Measurements from ENCODE around the gene FAM83E.
"Not testable (repeated sequence)": the region's sequence is repeated elsewhere in the genome, so short reads cannot be mapped to it uniquely, and the experiment has no call there.

Gene FAM83E

DNA sequence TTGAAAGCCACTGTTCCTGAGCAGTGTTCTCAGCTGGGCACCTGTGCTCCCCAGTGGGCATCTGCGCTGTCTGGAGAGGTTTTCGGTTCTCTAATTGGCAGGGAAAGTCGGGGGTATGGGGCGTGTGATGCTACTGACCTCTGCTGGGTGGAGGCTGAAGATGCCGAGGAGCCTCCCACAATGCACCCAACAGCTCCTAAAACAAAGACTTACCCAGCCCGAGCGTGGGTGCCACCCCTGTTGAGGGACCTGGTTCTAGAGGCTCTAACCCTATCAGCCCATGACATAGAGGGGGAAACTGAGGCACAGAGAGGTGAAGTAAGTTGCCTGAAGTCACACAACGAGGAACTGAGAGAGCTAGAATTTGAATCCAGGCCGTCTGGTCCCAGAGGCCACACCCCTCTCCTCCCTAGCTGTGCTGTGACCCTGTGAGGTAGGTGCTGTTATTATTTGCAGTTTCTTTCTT lies 6.0 kb downstream of the FAM83E start:
- peak; percentile 42 to 53 for DNase-seq

DNA sequence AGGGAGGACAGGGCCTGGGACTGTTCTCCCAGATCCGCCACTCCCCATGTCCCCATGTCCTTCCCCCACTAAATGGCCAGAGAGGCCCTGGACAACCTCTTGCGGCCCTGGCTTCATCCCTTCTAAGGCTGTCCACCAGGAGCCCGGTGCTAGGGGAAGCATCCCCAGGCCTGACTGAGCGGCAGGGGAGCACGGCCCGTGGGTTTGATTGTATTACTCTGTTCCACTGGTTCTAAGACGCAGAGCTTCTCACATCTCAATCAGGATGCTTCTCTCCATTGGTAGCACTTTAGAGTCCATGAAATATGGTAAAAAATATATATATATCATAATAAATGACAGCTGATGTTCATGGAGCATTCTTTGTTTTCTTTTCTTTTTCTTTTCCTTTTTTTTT lies 7.5 kb downstream of the FAM83E start:
- DNase-seq: no peak

GRCh38 chr19:48606463-48607358 lies 8.2 kb downstream of the FAM83E start, which contains the start of gene SPACA4:
SPACA4 (plus strand) TSS chr19:48606742; CDS start chr19:48606979, 237 bp downstream.
- DNase-seq: no peak

- DNase-seq: no peak
Measured at GRCh38 chr19:48603850-48604249, 11.0 kb downstream of the FAM83E start.

DNA sequence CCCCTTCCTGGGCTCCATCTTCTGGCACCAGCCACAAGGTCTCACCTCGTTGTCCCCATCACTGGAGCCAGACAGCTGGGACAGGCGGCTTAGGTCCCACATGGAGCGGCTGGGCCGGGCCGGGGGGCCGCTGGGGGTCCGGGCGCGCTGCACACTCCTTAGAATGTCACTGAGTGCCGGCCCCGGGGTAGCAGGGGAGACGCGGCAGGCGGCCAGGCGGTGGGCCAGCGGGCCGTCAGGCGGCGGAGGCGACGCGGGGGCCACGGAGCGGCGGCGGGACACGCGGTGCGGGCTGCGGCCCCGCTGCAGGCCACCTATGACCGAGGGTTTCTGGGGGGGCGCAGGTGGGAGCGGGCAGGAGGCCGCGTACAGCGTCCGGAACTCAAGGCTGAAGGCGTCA lies 11.4 kb downstream of the FAM83E start:
- no peak for DNase-seq

DNA sequence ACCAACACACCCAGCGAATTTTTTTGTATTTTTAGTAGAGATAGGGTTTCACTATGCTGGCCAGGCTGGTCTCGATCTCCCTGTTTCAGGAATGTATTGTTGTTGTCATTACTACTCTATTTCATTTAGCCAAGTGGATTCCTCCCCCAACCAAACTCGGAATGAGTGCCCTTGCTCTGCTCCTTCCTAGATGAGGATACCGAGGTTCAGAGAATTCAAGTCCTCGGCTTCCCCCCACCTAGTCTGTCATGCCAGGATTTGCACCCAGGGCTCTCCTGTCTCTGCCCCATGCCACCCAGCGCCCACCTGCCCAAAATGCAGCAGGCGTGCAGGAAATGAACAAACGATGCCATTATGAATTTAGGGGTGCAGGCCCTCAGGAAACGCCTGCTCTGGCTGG lies 11.9 kb downstream of the FAM83E start:
- DNase-seq: no peak

DNA sequence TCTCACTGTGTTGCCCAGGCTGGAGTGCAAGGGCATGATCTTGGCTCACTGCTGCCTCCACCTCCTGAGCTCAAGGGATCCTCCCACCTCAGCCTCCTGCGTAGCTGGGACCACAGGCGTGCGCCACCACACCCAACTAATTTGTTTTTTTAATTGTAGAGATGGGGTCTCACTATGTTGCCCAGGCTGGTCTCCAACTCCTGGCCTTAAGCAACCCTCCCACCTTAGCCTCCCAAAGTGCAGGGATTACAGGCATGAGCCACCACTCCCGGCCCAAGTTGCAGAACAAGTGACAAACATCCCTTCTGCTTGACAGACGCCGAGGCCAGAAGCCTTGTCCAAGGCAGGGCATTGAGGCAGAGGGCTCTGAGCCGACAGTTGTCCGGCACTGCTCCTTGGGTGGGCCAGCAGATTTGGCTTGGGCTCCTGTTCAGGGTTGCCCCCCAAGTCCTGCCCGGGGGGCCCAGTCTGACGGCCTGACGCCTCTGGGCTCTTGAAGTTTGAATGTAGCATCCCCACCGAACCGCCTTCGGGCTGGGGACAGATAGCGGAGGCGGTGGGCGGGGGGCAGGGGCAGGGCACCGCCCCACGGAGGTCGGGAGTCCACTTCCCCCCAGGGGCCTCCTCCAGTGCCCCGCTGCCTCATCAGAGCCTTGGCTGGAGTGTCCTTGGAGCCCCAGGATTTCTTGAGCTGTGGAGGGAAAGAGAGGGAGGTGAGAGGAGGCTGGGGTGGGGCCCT lies 14.0 kb downstream of the FAM83E start:
- DNase-seq: no peak

DNA sequence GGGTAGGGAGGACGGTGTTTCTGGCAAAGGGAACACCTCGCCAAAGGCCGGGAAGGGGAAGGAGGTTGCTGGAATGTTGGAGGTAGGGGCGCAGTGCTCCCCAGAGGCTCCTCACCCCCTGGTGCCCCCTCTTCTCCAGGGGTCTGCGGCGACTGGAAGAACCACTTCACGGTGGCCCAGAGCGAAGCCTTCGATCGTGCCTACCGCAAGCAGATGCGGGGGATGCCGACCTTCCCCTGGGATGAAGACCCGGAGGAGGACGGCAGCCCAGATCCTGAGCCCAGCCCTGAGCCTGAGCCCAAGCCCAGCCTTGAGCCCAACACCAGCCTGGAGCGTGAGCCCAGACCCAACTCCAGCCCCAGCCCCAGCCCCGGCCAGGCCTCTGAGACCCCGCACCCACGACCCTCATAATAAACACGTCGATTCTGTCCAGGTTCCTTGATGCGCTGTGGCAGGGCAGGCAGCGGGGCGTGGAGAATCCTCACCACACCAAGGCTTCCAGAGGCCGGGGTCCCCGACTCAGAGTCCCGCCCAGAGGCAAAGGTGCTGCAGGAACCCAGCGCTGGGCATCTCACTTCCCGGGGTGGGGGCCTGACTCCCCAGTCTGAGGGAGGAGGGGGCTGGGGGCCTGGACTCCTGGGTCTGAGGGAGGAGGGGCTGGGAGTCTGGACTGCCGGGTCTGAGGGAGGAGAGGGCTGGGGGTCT lies 15.7 kb downstream of the FAM83E start:
- no peak for DNase-seq

DNA sequence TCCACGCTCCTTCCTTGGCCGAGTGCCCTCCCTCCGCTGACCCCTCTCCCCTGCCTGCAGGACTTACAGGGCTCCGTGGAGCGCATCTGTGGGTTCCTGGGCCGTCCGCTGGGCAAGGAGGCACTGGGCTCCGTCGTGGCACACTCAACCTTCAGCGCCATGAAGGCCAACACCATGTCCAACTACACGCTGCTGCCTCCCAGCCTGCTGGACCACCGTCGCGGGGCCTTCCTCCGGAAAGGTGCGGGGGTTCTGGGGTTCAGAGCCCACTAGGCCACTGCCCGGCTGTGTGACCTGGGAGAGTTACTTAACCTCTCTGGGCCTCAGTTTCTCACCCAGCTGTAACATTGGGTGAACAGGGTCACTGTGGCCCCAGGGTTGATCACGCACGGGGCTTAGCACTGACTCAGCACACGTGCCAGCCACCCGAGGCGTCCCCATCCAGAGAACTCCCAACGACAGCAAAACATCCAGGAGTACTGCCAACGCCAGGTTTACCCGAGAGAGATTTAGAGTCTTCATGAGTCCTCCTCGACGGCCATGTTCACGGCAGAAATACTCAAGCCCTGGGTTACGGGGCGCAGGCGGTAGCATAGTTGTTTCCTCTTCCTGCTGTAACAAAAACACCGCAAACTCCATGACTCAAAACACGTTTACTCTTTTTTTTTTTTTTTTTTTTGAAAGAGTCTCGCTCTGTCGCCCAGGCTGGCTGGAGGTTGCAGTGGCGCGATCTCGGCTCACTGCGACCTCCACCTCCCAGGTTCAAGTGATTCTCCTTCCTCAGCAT lies 18.0 kb downstream of the FAM83E start:
- DNase-seq: no peak

DNA sequence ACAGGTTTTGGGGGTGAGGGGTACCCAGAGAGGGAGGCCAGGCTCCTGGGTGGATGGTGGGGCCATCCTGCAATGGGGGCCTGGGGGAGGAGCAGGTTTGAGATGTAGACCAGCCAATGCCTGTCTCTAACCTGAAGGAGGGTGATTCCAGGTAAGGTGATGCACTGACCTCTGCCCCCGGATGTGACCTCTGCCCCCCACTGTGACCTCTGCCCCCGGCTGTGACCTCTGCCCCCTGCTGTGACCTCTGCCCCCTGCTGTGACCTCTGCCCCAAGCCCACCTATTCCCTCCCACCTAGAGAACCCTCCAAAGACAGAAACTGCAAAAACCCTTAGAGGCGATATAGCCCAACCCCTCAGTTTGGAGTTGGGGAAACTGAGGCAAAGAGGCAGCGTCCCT lies 18.6 kb downstream of the FAM83E start:
- no peak for DNase-seq

GRCh38 chr19:48595833-48596232 lies 19.0 kb downstream of the FAM83E start:
- DNase-seq: no peak

DNA sequence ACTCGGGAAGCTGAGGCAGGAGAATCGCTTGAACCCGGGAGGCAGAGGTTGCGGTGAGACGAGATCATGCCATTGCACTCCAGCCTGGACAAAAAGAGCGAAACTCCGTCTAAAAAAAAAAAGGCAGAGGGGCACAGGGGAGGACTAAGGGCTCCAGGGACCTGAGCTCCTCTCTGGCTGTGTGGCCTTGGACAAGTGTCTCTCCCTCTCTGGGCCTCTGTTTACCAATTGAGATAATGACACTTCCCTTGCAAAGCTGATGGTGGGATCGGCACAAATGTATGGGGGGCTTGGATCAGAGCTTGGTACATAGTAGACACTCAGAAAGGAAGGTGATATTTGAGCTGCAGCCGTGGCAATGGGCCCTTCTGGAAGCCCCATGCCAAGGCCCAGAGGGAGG lies 19.7 kb downstream of the FAM83E start:
- DNase-seq: no peak

DNA sequence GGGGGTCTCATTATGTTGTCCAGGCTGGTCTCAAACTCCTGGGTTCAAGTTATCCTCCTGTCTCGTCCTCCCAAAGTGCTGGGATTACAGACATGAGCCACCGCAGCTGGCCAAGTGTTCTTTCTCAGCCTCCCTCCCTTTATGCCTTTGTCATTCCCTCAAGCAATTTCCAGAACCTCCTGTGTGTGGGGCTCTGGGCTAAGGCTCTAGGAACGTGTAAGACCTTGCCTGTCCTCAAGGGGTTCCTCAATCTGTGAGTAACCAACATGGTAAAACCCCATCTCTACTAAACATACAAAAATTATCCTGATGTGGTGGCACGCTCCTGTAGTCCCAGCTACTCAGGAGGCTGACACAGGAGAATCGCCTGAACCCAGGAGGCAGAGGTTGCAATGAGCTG lies 23.9 kb downstream of the FAM83E start:
- DNase-seq: no peak

DNA sequence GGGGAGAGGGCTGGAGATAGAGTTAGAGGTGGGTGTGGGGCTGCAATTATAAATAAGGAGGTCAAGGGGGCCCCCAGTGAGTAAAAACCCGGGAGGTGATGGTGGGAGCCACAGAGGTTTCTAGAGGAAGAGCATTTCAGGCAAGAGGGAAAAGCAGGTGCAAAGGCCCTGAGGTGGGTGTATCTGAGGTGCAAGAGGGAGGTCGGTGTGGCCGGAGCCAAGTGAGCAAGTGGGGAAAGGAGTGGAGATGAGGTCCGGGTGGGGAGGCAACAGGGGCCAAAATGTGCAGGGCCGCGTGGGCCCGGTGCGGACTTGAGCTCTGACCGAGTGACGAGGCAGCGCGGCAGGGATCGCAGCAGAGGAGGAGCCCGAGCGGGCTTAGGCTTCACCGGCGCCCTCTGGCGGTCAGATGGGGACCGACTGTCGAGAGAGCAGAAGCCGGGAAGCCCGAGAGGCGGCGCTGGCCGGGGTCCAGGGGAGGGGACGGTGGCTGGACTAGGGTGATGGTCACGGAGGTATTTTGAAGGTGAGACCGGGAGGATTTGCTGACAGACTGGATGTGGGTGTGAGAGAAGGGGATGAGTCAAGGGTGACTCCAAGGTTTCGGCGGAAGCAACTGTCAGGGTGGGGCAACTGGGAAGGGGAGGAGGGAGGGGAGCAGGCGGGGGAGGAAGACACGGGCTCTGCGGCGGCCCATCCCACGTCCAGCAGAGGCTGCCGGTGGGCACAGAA lies 26.0 kb downstream of the FAM83E start:
- DNase-seq: peak; percentile 77 to 78

DNA sequence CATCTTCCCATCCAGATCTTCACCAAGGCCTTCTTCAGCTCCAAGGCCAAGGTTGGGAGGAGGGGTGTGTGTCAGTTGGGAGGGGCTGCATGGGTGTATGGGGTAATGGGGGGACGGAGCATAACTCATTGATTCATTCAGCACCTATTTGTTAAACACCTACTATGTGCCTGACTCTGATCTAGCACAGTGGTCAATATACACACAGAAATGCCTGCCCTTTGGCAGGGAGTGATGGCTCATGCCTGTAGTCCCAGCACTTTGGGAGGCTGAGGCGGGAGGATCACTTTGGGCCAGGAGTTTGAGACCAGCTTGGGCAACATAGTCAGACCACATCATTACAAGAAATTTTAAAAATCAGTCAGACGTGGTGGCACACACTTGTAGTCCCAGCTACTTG lies 27.5 kb downstream of the FAM83E start:
- DNase-seq: no peak

- no peak for DNase-seq
Measured at GRCh38 chr19:48582168-48582567, 32.7 kb downstream of the FAM83E start.

- DNase-seq: no peak
Measured at GRCh38 chr19:48578891-48579290, 36.0 kb downstream of the FAM83E start.

DNA sequence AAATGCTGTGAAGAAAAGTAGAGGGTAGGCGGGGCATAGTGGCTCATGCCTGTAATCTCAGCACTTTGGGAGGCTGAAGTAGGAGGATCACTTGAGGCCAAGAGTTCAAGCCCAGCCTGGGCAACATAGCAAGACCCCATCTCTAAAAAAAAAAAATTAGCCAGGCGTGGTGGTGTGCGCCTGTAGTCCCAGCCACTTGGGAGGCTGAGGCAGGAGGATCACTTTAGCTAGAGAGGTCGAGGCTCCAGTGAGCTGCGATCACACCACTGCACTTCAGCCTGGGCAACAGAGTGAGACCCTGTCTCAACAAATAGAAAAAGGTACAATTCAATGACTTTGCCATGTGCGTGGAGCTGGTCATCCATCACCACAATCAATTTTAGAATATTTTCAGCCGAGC lies 37.0 kb downstream of the FAM83E start:
- DNase-seq: not testable (repeated sequence)

DNA sequence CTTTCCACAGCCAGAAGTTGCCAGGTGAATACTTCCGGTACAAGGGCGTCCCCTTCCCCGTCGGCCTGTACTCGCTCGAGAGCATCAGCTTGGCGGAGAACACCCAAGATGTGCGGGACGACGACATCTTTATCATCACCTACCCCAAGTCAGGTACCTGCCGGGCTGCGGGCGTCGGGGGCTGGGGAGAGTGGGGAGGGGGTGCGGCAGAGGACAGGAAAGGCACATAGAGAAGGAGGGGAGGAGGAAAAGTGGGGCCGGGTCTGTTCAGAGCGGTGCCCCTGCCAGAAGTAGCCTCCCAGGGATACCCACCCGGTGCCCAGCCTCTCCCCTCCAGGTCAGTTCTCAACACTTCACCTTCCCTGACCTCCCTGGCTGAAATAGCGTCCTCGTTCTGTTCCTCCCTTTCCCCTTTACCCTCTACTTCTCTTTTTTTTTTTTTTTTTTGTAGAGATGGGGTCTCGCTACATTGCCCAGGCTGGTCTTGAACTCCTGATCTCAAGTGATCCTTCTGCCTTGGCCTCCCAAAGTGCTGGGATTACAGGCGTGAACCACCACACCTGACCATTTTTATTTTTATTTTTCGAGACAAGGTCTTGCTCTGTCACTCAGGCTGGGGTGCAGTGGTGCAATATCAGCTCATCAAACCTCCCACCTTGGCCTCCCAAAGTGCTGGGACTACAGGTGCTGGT lies 38.8 kb downstream of the FAM83E start:
- no peak for DNase-seq

DNA sequence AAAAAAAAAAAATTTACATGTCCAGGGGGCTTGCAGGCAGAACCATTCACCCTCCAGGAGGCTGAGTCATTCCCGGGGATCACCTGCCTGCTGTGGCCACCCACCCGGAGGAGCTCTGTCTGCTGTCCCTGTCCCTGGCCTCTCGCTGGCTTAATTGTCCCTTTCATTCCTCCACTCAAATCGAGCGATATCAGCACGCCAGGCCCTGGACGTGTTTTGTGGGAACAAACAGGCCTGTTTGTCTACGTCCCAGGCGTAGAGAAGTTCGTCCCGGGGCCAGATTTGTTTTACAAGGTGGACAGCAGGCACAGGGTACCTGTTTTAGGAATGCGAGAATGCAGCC lies 41.7 kb downstream of the FAM83E start:
- no peak for DNase-seq

Measured in AML-193 (cell line).